Anterior cingulate cortex (tissue), 58 donors: ENCODE measurements around the gene HHATL.
A peak's percentile ranks its signal among the peaks of the same experiment; 100 is the strongest.
"Not testable (repeated sequence)": the region's sequence is repeated elsewhere in the genome, so short reads cannot be mapped to it uniquely, and the experiment has no call there.

ENCODE experiments used
- DNase-seq, 58 donors: peaks; one replicate each; lab custom pipeline; 2025; lab: John Stamatoyannopoulos, UW

The HHATL gene

DNA sequence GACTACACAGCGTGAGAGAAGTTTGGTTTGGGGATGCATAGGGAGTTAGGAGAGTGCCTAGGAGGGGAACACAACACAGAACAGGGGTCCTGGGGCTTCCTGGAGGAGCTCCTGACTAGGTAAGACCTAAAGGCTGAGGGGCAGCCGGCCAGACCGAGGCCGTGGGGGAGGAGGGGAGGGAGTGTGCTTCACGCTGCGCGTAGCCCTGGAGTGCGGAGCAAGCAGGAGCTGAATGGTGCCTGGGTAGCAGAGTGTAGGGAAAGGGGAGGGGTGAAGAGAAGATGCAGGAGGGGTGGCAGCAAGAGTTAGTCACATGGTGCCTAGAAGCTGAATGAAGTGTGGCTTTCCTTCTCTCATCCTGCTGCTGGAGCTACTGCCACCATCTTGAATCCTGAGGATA is 32.4 kb upstream of the HHATL start:
- DNase-seq, result no peak

GRCh38 chr3:42734263-42734860 is 31.8 kb upstream of the HHATL start:
- peak in 3 of 58 donors; percentile 24 to 65 (median 30) for DNase-seq

DNA sequence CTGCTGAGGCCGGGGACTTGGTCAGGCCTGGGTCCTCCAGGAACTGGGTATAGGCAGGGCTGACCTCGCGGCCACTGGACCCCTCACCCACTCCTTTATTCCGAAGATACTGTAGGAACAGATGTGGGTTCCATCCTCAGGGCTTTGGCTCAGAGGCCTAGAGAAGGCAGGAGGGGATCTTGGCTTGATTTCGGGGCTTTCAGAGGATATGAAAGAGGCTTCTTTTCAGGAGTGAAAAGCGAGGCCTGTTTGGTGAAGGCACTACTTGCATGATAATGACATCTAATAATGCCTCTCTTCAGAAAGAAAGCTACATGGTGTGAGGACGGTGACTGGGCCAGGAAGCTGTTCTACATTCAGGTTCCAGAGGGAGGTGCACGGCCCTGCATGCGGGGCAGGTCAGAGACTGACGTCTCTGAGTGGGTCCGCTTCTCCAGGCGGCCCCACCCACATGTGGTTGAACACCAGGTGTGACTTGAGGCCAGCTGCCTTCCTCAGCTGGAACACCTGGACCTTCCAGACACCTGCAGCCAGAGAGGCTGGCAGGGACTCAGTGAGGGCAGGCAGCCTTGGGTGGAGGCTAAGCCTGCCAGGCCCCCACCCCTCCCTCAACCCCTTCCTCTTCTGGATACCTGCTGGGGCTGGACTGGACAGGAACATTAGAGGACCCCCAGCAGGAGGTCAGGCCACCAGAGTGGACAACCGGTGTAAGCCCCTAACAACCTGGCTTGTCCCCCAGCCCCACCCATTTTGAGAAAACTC is 31.1 kb upstream of the HHATL start:
- peak in 51 of 58 donors; percentile 31 to 94 (median 73) for DNase-seq

DNA sequence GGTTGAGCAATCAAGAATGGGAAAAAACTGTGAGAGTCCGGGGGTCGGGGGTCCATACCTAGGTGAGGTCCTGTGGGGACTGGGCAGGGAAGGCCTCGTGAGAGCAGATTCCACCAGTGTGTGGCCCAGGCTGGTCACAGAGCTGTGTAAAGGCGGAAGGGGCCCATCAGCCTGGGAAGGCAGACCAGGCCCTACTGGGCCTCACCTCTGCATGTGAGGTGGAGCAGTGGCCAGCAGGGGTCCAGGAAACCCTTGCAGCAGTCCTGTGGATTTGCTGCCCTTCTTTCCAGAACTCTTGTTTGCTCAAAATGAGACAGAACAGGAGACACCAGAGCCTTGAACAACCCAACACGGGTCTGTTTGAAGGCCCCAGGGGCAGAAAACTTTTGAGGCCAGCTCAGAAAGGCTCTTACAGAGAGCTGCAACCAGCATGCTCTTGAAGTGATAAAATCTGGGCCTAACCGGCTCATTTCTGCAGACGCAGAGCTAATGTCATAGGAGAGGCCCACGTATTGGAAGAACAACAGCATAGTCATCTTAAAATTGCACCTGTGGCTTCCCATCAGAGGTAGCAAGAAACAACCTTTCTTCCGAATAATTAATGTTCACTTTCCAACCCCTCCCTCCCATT is 30.3 kb upstream of the HHATL start:
- peak in 8 of 58 donors; percentile 26 to 71 (median 60) for DNase-seq

DNA sequence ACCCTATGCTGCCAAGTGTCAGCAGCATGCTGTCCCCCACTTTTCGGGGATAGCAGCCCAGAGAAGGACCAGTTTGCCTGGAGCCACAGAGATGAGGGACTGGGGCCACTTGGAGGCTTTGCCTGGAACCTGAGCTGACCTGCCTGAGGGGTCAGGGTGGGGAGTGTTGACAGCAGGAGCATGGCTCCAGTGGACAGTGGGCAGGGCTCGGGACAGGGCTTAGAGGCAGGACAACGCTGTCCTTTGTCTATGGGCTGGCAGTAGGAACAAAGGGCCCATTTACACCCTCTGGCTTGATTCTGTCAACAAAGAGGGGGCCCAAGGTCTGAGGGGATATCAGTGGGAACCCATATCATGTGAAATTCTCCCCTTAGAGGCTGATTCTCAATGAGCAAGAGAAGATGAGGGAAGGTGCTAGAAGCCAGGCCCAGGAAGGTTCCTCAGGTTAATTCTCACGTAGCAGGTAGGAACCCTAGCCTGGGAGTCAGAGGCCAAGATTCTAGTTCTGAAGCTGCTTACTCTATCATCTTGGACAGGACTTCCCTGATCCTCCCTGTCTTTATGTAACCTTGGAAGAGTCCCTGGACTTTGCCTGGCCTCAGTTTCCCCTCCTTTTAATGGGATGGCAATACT is 29.7 kb upstream of the HHATL start:
- DNase-seq, result peak in 51 of 58 donors; percentile 21 to 95 (median 80)

DNA sequence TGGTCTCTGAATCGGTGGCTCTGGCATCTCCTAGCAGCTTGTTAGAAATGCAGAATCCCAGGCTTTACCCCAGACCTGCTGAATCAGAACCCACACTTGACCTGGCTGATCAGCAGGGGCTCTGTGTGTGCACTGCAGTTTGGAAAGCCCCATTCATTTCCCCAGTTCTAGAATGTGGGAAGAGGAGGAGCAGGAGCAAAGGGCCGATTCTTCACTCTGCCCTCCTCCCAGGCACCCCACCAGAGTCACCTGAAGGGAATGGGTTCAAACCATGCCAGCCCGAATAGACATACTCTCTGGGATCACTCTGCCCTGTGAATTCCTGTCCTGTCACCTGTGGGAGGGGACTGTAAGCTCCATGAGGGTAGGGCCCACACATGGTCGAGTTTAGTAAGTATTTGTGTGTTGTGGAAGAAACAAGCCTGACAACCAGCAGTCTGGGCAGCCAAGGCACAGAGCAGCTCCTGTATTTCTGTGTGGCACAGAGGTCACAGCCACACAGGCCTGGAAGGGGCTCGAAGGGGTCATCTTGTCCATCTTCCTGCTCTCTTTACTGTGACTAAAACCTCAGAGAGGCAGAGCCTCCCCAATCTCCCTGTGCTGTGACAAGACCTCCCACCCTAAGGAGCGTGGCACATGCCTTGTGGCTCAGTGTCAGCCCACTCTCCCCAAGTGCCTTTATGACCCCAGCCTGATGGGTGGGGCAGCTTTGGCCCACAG is 29.0 kb upstream of the HHATL start:
- no peak for DNase-seq

- no peak for DNase-seq
Observed at GRCh38 chr3:42730706-42731420, 28.3 kb upstream of the HHATL start.

DNA sequence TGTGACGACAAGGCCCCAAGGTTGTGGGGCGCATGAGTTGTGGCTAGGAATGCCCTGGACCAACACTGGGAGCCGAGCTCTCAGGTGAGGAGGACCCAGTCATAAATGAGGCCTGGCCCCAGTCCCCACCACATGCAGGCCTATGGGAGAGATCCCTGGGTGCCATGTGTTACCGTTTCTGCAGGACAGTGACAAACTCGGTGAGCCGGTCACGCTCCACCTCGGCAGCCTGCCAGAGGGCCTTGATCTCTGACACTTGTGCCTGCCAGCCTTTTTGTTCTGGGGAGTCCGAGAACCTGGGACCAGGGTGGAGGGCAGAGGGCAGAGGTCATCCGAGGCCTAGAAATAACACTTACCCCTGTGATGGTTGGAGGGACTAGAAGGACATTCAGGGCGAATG is 27.7 kb upstream of the HHATL start:
- no peak for DNase-seq

GRCh38 chr3:42729404-42730145 is 27.0 kb upstream of the HHATL start:
- no peak for DNase-seq

- no peak for DNase-seq
Observed at GRCh38 chr3:42728668-42729364, 26.2 kb upstream of the HHATL start.

GRCh38 chr3:42728056-42728455 is 25.5 kb upstream of the HHATL start:
- DNase-seq, result peak in 20 of 58 donors; percentile 21 to 77 (median 50)

- DNase-seq, result peak in 16 of 58 donors; percentile 20 to 71 (median 36)
Observed at GRCh38 chr3:42725454-42725853, 22.9 kb upstream of the HHATL start.

DNA sequence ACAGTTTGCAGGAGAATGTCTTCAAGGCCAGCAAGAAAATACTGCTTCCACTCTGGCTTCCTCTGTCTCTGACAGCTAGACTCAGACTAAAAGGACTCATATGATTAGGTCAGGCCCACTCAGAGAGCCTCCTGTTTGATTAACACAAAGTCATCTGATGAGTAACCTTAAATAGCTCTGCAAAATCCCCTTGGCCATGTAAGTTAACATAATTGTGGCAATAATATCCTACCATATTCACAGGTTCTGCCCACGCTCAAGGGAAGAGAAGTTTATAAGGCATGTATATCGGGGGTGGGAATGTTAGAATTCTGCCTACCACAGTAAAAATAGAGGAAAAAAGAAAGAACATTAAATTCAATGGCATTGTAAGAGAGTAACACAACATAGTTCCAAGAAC is 20.6 kb upstream of the HHATL start:
- no peak for DNase-seq

DNA sequence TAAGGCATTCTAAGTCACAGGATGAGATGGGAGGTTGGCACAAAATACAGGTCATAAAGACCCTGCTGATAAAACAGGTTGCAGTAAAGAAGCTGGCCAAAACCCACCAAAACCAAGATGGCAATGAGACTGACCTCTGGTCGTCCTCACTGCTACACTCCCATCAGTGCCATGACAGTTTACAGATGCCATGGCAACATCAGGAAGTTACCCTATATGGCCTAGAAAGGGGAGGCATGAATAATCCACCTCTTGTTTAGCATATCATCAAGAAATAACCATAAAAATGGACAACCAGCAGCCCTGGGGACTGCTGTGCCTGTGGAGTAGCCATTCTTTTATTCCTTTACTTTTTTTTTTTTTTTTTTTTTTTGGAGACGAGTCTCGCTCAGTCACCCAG is 19.8 kb upstream of the HHATL start:
- DNase-seq, result not testable (repeated sequence)

DNA sequence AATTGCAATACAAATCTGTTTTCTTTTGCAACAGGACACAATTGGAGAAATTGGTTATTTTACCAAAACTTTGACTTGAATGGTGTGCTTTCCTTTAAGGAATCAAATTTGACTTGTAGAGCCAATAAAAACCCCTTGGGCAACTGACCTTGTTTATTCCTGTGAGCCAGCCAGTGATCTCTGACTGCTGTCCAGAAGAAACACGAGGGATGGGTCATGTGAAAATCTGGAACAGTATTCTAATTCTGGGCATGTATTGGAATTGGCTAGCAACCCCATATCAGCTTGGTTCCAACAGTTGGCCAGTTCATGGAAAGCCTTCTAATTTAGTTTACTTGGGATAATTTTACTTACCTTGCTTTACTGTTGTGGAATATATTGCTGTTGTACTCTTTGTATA is 19.1 kb upstream of the HHATL start:
- DNase-seq, result peak in 38 of 58 donors; percentile 17 to 90 (median 48)

GRCh38 chr3:42720126-42720525 is 17.5 kb upstream of the HHATL start:
- DNase-seq, result no peak

DNA sequence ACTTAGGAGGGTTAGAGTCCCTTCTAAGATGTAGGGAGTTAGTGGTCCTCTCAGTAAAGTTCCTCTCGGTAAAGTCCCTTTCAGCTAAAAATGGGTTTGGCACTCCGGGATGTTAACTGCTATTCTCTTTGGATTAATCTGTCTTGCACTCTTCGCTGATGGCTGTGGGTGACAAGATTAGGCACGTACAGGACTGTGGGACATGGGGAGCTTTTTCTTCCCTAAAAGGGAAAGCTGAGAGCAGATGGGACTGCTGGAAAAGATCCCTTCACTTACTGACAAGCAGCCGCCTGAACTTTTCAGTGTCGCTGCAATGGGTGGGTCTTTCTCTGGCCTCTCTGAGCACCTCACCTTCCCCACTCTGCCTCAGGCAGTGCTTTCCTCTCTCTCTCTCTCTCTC is 16.4 kb upstream of the HHATL start:
- no peak for DNase-seq

DNA sequence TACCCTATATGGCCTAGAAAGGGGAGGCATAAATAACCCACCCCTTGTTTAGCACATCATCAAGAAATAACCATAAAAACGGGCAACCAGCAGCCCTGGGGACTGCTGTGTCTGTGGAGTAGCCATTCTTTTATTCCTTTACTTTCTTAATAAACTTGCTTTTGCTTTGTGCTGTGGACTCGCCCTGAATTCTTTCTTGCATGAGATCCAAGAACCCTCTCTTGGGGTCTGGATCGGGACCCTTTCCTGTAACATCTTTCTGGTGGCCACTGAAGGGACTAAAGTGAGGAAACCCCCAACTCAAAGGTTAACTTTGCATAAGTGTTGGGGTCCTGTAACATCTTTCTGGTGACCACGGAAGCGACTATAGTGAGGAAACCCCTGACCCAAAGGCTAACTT is 15.7 kb upstream of the HHATL start:
- DNase-seq, result no peak

DNA sequence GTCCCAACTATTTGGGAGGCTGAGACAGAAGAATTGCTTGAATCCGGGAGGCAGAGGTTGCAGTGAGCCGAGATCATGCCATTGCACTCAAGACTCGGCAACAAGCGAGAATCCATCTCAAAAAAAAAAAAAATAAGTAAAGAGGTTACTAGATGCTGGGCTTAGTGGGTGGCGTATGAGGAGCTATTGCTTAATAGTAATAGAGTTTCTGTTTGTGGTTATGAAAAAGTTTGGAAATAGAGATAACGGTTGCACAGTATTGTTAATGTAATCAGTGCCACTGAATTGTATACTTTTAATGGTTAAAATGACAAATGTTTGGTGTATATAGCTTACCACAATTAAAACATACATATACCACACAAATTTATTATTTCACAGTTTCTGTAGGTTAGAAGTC is 14.7 kb upstream of the HHATL start:
- no peak for DNase-seq
